GM19099 (cell line): ENCODE measurements around the gene CCDC80.

Source experiments
- POLR2A ChIP-seq: IDR thresholded peaks from 3 replicates; pipeline ENCODE4 v1.6.1; 2011; ENCODE audit warnings: low read depth; ENCODE audit not compliant: insufficient read length; ENCODE audit errors: extremely low read depth

The CCDC80 gene

DNA sequence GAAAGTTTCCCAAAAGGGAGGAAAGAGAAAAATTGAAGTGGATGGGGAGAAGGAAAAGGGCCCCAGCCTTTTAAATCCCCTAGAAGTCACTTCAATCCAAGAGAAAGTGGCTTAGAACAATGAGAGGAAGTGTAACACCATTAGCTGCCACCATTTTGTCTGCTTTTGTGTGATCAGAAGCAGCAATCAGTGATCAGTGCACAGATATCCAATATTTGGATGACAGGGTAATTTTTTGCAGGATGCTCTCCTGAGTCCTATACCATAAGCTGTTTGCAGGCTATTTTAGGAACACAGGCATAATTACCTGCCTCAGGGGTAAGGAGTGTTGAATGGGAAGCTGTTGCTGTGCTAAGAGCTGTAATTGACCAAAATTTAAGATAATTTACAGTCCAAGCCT, 47.7 kb downstream of the CCDC80 start:
- no peak for TF ChIP-seq POLR2A

DNA sequence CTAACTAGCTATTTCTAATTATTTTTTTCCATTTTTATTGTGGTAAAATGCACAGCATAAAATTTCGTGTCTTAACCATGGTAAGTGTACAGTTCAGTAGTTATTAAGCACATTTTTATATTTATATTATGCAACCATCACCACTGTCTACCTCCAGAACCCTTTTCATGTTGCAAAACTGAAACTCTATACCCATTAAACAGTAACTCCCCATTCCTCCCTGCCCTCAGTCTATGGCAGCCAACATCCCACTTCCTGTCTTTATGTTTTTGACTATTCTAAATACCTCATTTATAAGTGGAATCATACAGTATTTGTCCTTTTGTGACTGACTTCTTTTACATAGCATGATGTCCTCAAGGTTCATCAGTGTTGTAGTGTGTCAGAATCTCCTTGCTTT, 53.6 kb downstream of the CCDC80 start:
- no peak for TF ChIP-seq POLR2A

DNA sequence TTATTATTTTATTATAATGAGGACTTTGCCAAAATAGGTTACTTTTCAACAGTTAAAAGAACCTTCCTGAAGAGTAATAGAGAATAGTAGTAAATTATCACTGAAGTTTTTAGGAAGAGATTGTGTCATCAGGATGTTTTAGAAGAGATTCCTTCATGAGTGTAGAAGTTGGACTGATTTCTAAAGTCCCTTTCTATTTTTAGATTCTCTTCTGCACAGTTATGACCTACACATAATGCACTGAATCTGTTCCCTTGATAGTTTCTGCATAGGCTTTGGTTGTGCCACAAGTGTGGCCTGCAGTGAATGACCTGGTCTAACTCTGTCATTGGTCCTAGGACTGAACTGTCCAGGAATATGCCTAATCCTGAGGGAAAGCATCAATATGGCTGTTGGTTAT, 55.2 kb downstream of the CCDC80 start:
- TF ChIP-seq POLR2A = no peak

DNA sequence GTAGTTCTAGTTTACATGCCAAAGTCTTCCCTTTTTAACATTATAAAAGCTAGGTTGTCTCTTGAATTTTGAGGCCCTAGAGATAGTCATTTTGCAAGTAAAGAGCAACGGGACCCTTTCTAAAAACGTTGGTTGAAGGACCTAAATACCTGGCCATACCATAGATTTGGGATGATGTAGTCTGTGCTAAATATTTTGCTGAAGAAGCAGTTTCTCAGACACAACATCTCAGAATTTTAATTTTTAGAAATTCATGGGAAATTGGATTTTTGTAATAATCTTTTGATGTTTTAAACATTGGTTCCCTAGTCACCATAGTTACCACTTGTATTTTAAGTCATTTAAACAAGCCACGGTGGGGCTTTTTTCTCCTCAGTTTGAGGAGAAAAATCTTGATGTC, 57.8 kb downstream of the CCDC80 start:
- no peak for TF ChIP-seq POLR2A

DNA sequence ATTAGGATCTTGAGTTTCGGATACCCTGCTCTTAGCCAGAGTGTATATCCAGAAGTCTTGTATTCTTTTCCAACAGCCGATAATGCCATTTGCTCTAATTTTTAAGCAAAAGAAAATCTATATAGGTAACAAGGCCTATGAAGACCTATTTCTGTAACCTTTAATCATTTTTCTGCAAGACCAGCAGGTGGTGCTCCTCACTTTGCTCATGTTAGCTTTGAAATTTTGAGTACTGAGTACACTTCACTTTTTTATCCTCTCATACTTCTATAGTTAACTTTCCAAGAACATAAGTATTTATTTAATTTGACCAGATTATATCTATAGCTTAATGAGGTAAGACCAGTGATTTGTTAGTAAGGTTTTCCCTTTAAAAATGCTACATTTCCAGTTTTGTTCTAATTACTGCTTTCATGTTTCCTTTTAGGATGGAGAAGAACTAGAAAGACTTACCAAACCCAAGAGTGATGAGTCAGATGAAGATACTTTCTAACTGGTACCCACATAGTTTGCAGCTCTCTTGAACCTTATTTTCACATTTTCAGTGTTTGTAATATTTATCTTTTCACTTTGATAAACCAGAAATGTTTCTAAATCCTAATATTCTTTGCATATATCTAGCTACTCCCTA, 58.6 kb downstream of the CCDC80 start:
- TF ChIP-seq POLR2A = no peak

DNA sequence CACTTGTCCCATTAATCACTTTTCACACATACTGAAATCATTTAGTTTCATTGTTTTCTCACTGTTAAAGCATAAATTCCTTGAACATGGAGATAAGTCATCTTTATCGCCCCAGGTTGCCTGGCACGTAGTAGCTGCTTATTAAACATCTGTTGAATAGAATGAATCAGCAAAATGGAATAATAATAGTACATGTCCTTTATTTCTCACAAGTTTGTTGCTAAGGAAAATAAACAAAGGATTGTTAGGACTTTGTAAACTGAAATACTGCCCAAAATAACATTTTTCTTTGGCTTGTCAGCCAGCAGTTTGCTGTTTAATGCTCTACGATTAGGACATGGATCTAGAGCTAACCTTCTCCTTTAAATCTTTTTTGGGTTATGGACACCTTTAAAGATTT, 61.2 kb downstream of the CCDC80 start:
- TF ChIP-seq POLR2A = no peak

DNA sequence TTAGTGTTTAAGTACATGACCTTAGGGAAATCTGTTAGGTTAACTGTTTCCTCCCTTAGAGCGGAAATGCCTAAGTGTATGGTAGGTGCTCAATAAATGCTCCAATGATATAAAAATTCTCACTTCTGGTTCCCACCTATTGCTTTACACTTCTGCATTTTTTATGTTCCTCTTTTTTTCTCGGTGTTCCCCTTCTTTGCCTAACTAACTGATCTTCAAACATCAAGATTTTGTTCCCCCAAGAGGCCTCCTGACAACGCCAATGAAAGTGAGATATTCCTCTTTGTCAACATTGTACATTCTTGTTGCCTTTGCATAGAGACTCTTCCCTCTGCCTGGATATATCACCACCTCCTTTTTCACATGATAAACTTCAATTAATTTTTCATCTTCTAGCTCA, 61.7 kb downstream of the CCDC80 start:
- no peak for TF ChIP-seq POLR2A

DNA sequence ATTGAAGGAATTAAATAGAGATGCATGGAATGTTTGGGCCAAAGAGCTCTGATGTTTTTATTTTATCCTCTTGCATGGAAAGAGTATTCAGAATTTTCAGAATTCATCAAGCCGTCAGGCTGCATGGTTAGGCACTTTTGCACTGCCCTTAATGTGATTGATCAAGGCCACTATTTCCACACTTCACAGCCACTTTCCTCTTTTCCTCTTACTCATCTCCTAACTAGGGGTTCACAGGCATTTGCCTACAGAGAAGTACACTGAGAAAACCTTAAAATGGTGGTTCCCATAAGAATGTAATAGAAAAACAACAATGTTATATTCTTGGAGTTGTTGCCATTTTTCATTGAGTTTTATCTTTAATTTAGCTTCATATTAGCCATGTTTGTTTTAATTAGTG, 68.2 kb downstream of the CCDC80 start:
- TF ChIP-seq POLR2A = no peak

DNA sequence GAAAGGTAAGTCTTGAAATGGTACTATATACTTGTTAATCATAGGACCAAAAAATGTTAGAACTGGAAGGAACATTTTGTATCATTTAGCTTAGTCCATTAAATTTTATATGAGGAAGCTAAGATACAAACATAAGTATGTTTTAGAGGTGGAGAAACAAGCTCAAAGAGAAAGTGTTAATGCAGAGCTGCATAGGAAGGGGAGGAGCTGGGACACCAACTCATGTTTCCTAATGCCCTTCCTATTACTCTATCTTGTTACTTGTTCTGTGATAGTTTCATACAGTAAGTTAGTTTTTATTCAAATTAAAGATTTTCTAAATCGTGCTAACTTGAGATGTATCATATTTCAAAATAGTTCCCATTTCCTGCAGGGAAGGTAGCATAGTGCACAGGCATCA, 71.7 kb downstream of the CCDC80 start:
- TF ChIP-seq POLR2A = no peak

DNA sequence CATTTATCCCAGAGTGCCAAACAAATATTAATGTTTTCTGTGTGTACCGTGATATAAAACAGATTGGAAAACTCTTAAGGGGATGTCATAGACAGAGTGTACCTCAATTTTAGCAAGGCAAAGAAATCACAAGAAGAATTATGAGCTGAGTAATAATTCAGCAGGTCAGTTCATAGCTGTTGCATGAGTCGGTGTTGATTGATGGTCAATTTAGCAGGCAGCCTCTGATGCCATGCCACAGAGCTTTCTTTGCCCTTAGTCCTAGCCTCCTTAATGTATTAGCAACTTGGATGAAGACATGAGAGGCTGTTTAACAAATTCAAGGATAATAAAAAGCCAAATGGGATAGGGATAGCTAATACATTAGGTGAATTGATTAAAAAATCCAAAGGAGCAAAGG, 72.3 kb downstream of the CCDC80 start:
- TF ChIP-seq POLR2A = no peak

DNA sequence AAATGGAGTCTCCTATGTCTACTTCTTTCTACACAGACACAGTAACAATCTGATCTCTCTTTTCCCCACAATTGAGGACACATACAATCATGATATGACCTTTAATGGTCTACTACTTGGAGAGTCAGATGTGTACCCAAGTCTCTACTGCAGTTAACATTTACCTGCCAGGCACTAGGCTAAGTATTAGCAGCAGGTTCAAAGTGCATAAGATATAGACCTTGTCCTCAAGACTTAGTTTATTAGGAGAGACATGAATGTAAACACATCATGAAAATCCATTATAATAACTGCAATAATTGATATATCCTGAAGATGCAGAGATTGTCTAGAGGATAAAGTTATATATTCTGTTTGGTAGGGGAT, 76.0 kb downstream of the CCDC80 start:
- no peak for TF ChIP-seq POLR2A

DNA sequence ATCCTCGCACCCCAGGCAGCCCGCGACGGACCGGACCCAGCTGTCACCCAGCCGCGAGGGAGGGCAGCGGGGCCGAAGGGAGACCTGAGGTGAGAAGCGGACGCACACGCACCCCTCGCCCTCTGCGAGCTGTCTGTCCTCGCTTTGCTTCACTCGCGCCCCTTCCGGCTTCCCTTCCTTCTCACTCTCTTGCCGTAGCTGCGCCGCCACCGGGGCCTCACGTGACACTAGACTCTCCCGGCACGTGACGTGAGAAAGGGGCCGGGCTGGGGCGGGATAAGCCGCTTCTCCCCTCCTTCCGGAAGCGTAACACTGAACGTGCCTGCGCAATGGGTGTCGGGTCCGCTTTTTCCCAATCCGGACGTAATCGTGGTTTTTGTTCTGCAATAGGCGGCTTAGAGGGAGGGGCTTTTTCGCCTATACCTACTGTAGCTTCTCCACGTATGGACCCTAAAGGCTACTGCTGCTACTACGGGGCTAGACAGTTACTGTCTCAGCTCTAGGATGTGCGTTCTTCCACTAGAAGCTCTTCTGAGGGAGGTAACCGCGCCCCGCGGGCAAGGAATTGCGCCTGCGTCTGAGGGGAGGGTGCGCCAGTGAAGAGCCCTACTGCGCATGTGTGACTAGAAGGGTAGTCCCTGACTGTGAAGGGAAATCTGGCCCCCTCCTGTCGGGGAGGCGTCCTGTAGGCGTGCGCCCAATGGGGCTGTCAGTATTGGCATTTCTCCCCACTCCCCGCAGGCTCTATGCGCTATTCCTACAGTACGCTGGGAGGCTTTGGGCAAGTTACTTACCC, 79.0 kb downstream of the CCDC80 start, which contains the start of the genes ATG3 and SLC35A5:
ATG3 (minus strand) TSS at position 229 of the 796 bp plus-strand sequence. CDS start 434 bp downstream, outside the sequence.
SLC35A5 (plus strand) TSS at position 312 of the 796 bp plus-strand sequence. CDS start 1,359 bp downstream, outside the sequence.
- peak; percentile 84 for TF ChIP-seq POLR2A

DNA sequence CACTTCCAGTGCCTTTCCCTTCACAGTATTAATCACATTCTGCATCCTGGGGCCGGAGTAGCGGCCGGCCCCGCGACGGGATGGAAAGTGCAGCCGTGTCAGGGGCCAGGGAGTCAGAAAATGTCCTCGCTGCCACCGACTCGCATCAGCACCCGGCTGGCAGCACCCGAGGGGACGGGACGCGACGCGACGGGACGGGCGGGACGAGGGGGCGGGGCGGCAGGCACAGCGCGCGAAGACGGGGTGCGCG, 79.5 kb downstream of the CCDC80 start:
- no peak for TF ChIP-seq POLR2A

DNA sequence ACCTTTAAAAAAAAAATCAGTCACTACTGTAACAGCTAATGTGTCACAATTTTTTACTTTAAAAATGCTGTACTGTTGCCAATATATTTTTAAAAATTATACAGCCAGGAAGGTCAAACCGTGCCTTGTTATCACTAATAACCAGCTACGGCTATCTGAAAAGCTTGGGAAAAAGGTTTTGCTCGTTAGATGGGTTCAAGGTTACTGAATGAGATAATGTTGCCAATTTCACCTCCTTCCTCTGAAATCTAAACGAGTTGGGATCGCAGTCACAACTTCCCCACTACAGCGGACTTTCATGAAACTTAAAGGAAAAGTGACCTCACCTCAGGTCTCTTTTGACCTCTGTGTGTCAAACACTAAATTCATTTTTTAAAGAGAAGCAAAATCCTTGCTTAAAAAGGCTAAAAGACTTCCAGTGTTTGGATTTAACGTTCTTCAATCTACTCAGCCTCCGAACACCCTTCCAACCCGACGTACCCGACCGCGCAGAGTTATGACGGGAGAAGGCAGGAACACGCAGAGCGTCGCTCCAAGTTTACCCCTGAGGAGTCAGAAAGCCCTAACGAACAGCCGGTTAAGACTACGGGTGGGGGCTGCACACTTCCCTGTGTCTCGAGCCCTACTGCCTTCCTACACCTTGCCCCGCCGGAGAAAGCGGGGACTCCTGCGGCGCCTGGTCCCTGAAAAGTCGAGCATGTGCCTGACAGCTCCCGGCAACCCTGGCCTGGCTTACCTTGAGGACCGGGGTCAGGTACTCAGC, 80.0 kb downstream of the CCDC80 start:
- no peak for TF ChIP-seq POLR2A

DNA sequence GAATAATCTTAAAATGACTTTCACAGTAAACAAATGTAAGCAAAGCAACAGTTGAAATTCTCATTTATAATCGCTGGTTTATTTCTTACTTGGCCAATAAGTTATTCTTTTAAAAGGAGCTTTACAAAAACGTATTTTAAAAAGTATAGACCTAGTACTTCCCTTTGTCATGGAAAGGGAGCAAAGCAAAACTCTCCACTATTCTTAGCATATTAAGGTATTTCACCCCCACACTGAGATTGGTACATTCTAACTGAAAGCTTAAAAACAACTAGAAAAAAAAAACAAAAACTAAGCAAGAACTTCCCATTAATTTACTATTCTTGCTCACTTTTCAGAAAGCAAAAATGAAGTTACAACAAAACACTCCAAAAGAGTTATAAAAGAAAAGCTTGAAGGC, 80.6 kb downstream of the CCDC80 start:
- TF ChIP-seq POLR2A = no peak

DNA sequence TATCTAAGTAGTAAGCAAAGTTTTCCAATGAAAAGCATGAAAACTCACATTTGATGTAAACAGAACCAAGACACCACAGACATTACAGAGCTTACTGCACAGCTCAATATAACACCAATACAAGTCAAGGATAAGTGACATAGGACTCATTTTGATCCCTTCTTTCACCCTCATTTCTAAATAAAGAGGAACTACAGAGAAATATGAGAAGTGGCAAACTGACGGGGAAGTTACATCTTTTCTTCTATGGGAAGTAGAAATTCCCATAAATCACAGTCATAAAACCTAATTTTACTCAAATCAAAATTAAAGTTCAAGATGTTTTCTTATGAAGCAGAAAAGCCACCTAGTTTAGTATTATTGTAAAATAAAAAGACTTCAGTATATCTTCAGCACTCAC, 83.0 kb downstream of the CCDC80 start:
- no peak for TF ChIP-seq POLR2A
